Measurements from ENCODE around the gene UPK2. TPM values are rescaled to one million over a fixed set of nuclear protein-coding genes. Genes with fewer than 3 reads are reported as not detected.

The UPK2 gene
- total and polyA plus RNA-seq, 2 donors (not counting 3 experiments of a cell fraction or from before 2014, with no cell fraction given): 0.11 TPM; not detected in 1

DNA sequence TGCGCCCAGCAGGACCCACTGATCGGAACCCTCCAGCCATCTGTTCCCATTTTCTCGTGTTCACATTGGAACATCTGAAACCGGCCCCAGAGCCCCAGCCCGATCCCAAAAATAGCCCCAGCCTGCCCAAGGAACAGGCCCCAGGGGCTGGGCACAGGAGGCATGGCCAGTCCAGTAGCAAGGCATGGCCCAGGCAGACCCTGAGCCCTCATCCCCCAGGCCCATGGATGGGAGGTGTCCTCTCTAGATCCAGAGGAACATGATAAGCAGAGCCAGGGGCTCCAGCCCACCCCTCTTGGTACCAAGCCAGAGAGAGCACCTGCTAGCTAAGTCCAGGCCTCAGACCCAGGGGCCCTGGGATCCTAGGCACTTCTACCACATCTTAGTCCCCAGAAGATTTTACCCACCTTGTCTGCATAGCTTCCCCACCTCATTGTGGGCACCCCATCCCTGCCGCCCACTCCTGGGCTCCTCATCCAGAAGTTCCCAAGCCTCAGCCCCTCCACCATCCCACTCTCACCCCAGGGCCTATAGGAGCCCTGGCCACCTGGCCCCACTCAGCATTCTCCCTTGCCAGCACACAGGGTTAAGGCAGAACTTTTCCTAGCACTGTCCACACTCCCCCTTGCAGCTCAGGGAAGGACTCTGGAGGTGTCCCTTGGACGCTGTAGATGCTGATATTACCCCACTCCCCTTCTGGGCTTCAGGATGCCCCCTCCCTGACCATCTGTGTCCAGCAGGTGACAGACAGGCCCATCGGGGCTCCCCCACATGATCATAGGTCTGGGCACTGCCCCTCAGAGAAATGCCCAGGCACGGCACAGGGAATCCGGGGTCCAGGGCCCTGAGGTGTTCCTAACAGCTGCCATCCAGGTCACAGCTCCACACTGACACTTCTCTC, 39.9 kb upstream of the UPK2 start:
- no peak for DNase-seq (ENCODE audit: low read depth, low spot score)
- Histone ChIP-seq H3K4me3 (replicated peaks in 1 of 3; ENCODE audit: insufficient read depth in 1 of 3, low read depth in 1 of 3, low read length in 3 of 3) (no peak overlapping the region), H4K20me1 (replicated peaks; ENCODE audit: control insufficient read depth, extremely low read depth, insufficient read depth, low read length) (no peaks in the 10 kb centered on the region), H3K4me2 (ENCODE audit: insufficient read depth, low read length) (no peak overlapping the region), H3K79me2 (ENCODE audit: control insufficient read depth, insufficient read depth, low read length) (peaks cover 55% of the 10 kb centered on the region), H3K9me3 (replicated peaks; ENCODE audit: control insufficient read depth, insufficient read depth, low read length) (no peaks in the 10 kb centered on the region), H3K9me1 (replicated peaks; ENCODE audit: control insufficient read depth, extremely low read depth, insufficient read depth, low read length) (no peaks in the 10 kb centered on the region), H3K4me1 (ENCODE audit: control insufficient read depth, extremely low read depth, insufficient read depth, low read length) (peaks cover 76% of the 10 kb centered on the region), H3K27ac (ENCODE audit: insufficient read depth, low read depth, low read length) (no peak overlapping the region), H3K27me3 (ENCODE audit: control insufficient read depth in 2 of 2, insufficient read depth in 2 of 2, low read length in 2 of 2) (no peaks in the 10 kb centered on the region), H2AFZ (ENCODE audit: low read depth, low read length) (no peak overlapping the region), H3K9ac (replicated peaks; ENCODE audit: extremely low read depth, insufficient read depth, low read length) (no peak overlapping the region), H3K36me3 (ENCODE audit: control insufficient read depth in 2 of 2, extremely low read depth in 1 of 2, insufficient read depth in 2 of 2, low read length in 2 of 2) (no peaks in the 10 kb centered on the region)
- CTCF ChIA-PET: interaction anchor here (10.0 kb wide), 1 partner anchor 11 kb away, joined by 330 read pairs; the partner anchor contains the start of gene BCL9L
- TF ChIP-seq POLR2AphosphoS5 (IDR thresholded peaks at IDR 0.05; ENCODE audit: insufficient read depth, low read depth, low read length) (no peak), MYC (IDR thresholded peaks at IDR 0.05; ENCODE audit: low read depth, low read length) (no peak), POLR2A (IDR thresholded peaks at IDR 0.05; ENCODE audit: low read depth, low read length) (no peak), FOS (IDR thresholded peaks at IDR 0.05; ENCODE audit: borderline replicate concordance, insufficient read depth, low read length) (no peak), GATA2 (IDR thresholded peaks at IDR 0.05; ENCODE audit: insufficient read depth, insufficient read length, low read depth, low read length) (no peak)
- TF ChIP-seq, protein P1, sequence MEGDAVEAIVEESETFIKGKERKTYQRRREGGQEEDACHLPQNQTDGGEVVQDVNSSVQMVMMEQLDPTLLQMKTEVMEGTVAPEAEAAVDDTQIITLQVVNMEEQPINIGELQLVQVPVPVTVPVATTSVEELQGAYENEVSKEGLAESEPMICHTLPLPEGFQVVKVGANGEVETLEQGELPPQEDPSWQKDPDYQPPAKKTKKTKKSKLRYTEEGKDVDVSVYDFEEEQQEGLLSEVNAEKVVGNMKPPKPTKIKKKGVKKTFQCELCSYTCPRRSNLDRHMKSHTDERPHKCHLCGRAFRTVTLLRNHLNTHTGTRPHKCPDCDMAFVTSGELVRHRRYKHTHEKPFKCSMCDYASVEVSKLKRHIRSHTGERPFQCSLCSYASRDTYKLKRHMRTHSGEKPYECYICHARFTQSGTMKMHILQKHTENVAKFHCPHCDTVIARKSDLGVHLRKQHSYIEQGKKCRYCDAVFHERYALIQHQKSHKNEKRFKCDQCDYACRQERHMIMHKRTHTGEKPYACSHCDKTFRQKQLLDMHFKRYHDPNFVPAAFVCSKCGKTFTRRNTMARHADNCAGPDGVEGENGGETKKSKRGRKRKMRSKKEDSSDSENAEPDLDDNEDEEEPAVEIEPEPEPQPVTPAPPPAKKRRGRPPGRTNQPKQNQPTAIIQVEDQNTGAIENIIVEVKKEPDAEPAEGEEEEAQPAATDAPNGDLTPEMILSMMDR (IDR thresholded peaks at IDR 0.05; ENCODE audit: extremely low read depth in 1 of 2, insufficient read depth in 1 of 2, low read depth in 1 of 2, low read length in 2 of 2): no peak
- TF ChIP-seq, protein P2, sequence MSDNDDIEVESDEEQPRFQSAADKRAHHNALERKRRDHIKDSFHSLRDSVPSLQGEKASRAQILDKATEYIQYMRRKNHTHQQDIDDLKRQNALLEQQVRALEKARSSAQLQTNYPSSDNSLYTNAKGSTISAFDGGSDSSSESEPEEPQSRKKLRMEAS (IDR thresholded peaks at IDR 0.05; ENCODE audit: insufficient read depth, insufficient read length): no peak
- no peak for FAIRE-seq
- POLR2A ChIA-PET: no interaction called here
- BruUV-seq (replicated peaks): no TSS peak
- dilution Hi-C loops (cut with MboI; ENCODE audit: extremely low pct_ligation_motif_present, low sequenced_read_pairs) (no loop called here), intact Hi-C loops (cut with micrococcal nuclease) (no loop called here)
